Measurements from ENCODE around the gene TPPP. TPM values are rescaled to one million over a fixed set of nuclear protein-coding genes. Genes with fewer than 3 reads are reported as not detected.

TPPP gene
- total and polyA plus RNA-seq, 2 donors (not counting 3 experiments of a cell fraction or from before 2014, with no cell fraction given) = 0.04 to 0.09 TPM

GRCh38 chr5:654071-654778 lies 38.9 kb downstream of the TPPP start:
- DNase-seq (ENCODE audit: low read depth, low spot score) (no peak), FAIRE-seq (peak; percentile 12)
- intact Hi-C loops (cut with micrococcal nuclease) (no loop called here), dilution Hi-C loops (cut with MboI; ENCODE audit: extremely low pct_ligation_motif_present, low sequenced_read_pairs) (no loop called here)
- Histone ChIP-seq H3K79me2 (ENCODE audit: control insufficient read depth, insufficient read depth, low read length) (no peaks in the 10 kb centered on the region), H3K4me2 (ENCODE audit: insufficient read depth, low read length) (no peak overlapping the region), H3K36me3 (ENCODE audit: control insufficient read depth in 2 of 2, extremely low read depth in 1 of 2, insufficient read depth in 2 of 2, low read length in 2 of 2) (peaks cover 0 to 2% of the 10 kb centered on the region in 2 experiments), H3K4me3 (replicated peaks in 1 of 3; ENCODE audit: insufficient read depth in 1 of 3, low read depth in 1 of 3, low read length in 3 of 3) (no peak overlapping the region), H3K9ac (replicated peaks; ENCODE audit: extremely low read depth, insufficient read depth, low read length) (no peak overlapping the region), H3K9me1 (replicated peaks; ENCODE audit: control insufficient read depth, extremely low read depth, insufficient read depth, low read length) (no peaks in the 10 kb centered on the region), H2AFZ (ENCODE audit: low read depth, low read length) (no peak overlapping the region), H3K4me1 (ENCODE audit: control insufficient read depth, extremely low read depth, insufficient read depth, low read length) (peaks cover 10% of the 10 kb centered on the region), H3K27me3 (ENCODE audit: control insufficient read depth in 2 of 2, insufficient read depth in 2 of 2, low read length in 2 of 2) (no peaks in the 10 kb centered on the region), H3K27ac (ENCODE audit: insufficient read depth, low read depth, low read length) (no peak overlapping the region), H4K20me1 (replicated peaks; ENCODE audit: control insufficient read depth, extremely low read depth, insufficient read depth, low read length) (no peaks in the 10 kb centered on the region), H3K9me3 (replicated peaks; ENCODE audit: control insufficient read depth, insufficient read depth, low read length) (no peaks in the 10 kb centered on the region)
- TF ChIP-seq MYC (IDR thresholded peaks at IDR 0.05; ENCODE audit: low read depth, low read length) (no peak), MAX (IDR thresholded peaks at IDR 0.05; ENCODE audit: insufficient read depth, insufficient read length) (no peak), POLR2AphosphoS5 (IDR thresholded peaks at IDR 0.05; ENCODE audit: insufficient read depth, low read depth, low read length) (no peak), GATA2 (IDR thresholded peaks at IDR 0.05; ENCODE audit: insufficient read depth, insufficient read length, low read depth, low read length) (no peak), CTCF (IDR thresholded peaks at IDR 0.05; ENCODE audit: extremely low read depth in 1 of 2, insufficient read depth in 1 of 2, low read depth in 1 of 2, low read length in 2 of 2) (no peak), FOS (IDR thresholded peaks at IDR 0.05; ENCODE audit: borderline replicate concordance, insufficient read depth, low read length) (no peak), EZH2 (IDR thresholded peaks at IDR 0.05; ENCODE audit: borderline replicate concordance, low read depth, low read length, severe bottlenecking) (no peak), POLR2A (IDR thresholded peaks at IDR 0.05; ENCODE audit: low read depth, low read length) (no peak), JUN (IDR thresholded peaks at IDR 0.05; ENCODE audit: borderline replicate concordance, insufficient read depth, insufficient read length, low read depth) (no peak)
- ChIA-PET POLR2A (no interaction called here), CTCF (interaction anchor here (1.3 kb wide), 1 partner anchor 16 kb away, joined by 6 read pairs; no protein-coding TSS in a partner anchor)
- no TSS peak for BruUV-seq (replicated peaks)
